HUDEP-2 (cell line): ENCODE data around the gene RYR1.
"Not testable (repeated sequence)": the region's sequence is repeated elsewhere in the genome, so short reads cannot be mapped to it uniquely, and the experiment has no call there.

Experiments
- DNase-seq, 76 experiments: peaks; one replicate each; lab custom pipeline; 2025; ENCODE audit not compliant: unreplicated experiment in 76 of 76; lab: John Stamatoyannopoulos, UW

The RYR1 gene

DNA sequence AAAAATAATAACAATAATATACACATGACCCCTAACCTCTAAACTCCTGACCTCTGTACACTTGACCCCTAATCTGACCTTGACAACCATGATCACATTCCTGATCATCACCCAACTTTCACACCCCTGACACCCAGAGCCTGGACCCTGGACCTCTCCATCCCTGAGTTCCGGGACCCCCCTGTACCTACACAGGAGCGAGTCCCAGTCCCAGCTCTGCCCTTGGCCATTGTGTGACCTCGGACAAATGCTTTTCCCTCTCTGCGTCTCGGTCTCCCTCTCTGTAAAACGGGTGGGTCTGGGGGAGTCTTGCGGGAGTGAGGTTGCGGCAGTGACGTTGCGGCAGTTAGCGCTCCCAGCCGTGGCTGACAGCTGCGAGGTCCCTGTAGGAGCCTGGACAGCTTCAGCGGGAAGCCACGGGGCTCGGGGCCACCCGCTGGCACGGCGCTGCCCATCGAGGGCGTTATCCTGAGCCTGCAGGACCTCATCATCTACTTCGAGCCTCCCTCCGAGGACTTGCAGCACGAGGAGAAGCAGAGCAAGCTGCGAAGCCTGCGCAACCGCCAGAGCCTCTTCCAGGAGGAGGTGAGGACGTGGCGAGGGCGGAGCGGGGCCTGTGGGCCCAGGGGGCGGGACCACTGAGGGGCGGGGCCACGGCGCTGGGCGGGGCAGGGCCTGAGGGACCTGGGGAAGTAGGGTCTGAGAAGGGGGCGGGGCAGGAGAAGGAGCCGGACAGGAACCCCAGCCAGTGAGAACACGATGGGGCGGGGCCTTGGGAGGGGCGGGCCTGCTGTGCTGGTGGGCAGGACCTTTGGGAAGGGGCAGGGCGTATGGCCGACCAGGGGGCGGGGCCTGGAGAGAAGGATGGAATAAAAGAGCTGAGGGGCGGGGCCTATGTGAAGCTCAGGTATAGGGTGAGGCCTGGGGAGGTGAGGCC, 19.2 kb downstream of the RYR1 start:
- peak in 40 of 76 experiments; percentile 5 to 63 (median 26) for DNase-seq

DNA sequence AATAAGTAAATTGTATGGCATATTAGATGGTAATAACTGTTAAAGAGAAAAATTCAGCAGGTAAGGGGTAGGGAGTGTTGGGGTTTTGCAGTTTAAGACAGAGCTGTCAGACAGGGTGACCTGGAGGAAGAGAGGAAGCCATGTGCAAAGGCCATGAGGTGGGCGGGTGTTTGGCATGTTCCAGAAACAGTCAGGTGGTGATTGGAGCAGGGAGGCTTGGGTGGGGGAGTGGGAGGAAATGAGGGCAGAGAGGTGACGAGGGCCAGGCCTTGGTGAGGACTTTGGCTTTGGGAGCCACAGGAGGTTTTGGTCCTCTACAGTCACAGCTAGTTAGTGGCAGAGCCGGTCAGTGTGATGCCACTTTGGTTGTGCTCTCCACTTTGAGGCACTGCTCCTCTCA, 20.1 kb downstream of the RYR1 start:
- DNase-seq = no peak

DNA sequence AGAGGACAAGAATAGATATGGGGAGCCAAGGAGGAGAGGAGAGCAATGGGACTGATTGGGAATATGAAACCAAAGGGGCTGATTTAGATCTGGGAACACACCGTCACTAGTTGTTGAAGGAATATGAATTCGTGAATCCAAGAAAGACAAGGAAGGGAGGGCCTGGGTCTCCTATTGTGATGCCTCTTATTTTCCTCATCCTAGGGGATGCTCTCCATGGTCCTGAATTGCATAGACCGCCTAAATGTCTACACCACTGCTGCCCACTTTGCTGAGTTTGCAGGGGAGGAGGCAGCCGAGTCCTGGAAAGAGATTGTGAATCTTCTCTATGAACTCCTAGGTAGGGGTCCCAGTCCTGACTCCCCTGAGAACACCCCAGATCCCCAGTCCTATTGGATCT, 21.5 kb downstream of the RYR1 start:
- DNase-seq = peak in 3 of 76 experiments; percentile 17 to 27 (median 26)

DNA sequence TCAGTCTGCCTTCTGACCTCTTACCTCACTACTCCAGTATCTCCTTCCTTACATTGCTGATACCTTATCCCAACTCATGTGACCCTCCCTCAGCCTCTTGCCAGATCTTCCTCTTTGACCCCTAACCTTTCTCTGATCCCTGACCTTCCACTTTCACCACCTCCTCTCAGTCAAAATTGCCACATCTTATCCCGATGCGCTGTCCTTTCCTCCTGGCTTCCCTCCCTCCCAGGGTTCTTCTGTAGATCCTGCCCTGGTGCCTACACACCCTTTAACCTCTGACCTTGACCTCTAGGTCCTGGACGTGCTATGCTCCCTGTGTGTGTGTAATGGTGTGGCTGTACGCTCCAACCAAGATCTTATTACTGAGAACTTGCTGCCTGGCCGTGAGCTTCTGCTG, 23.7 kb downstream of the RYR1 start:
- no peak for DNase-seq

DNA sequence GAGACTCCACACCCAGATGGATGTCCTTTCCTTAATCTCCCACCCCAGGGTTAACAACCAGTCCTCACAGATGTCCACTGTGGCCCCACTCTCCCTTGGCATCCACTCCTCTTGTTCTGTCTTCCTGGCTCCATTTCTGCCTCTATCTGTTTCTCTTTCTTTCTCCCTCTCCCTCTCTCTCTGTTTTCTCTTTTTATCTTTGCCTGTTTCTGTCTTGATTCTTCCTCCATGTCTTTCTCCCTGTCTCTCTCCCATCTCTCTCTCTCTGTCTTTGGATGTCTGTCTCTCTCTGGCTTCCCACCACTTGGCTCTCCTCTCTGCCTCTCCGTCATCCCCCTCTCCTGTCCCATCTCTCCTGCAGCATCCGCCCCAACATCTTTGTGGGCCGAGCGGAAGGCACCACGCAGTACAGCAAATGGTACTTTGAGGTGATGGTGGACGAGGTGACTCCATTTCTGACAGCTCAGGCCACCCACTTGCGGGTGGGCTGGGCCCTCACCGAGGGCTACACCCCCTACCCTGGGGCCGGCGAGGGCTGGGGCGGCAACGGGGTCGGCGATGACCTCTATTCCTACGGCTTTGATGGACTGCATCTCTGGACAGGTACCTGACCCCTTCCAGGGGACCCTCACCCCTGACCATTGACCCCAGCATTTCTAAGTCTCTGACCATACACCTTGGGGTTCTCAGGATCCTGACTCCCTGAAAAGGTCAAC, 24.4 kb downstream of the RYR1 start:
- DNase-seq = no peak

DNA sequence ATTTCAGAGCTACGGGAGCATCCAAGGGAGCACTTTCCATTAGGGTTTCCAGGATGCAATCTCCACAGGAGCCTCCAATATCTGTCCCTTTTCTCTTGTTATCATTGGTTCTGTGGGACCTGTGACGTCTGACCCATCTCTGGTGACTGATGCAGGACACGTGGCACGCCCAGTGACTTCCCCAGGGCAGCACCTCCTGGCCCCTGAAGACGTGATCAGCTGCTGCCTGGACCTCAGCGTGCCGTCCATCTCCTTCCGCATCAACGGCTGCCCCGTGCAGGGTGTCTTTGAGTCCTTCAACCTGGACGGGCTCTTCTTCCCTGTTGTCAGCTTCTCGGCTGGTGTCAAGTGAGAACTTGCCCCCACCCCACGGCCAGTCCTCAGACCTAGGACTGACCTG, 25.5 kb downstream of the RYR1 start:
- no peak for DNase-seq

DNA sequence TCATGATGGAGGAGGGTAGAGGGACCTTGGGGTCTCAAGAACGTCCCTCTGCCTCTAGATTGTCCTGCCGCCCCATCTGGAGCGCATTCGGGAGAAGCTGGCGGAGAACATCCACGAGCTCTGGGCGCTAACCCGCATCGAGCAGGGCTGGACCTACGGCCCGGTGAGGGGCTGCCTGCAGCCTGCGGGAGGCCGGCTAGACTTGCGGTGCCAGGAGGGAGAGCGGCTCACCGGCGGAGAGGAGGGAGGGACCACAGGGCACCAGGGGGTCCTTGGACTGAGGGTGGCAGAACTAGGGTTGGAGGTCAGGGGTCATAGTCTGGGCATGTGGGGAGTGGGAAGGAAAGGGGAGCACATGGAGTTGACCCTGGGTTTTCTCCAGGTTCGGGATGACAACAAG, 29.9 kb downstream of the RYR1 start:
- DNase-seq = no peak

DNA sequence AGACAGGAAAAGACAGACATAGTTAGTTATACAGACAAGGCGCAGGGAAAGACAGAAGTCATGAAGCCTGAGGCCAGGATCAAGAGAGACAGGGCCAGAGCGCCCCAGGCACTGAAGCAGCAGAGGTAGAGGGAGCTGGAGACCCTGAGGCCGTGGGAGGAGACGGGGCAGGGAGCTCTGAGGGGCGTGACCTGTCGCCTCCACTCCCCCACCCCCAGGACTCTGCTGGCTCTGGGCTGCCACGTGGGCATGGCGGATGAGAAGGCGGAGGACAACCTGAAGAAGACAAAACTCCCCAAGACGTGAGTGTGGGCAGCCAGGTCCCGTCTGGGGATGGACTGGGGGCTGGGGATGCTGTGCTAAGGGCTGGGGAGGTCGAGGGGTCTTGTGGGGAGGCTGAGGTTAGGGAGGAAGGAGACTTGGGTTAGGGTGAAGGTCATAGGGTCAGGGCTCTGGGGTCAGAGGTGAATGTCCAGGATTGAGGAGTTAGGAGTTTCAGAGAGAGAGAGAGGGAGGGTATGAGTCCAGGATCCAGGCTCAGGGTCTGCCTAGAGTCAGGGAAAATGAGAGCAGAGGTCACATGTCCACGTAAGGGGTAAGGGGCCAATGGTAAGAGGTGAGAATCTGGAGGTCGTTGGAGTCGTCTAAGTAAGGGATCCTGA, 31.1 kb downstream of the RYR1 start:
- DNase-seq = no peak

DNA sequence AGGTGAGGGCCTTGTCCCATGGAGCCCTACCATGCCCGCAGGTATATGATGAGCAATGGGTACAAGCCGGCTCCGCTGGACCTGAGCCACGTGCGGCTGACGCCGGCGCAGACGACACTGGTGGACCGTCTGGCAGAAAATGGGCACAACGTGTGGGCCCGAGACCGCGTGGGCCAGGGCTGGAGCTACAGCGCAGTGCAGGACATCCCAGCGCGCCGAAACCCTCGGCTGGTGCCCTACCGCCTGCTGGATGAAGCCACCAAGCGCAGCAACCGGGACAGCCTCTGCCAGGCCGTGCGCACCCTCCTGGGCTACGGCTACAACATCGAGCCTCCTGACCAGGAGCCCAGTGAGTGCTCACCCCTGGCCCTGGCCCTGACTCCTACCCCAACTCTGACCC, 32.6 kb downstream of the RYR1 start:
- no peak for DNase-seq

DNA sequence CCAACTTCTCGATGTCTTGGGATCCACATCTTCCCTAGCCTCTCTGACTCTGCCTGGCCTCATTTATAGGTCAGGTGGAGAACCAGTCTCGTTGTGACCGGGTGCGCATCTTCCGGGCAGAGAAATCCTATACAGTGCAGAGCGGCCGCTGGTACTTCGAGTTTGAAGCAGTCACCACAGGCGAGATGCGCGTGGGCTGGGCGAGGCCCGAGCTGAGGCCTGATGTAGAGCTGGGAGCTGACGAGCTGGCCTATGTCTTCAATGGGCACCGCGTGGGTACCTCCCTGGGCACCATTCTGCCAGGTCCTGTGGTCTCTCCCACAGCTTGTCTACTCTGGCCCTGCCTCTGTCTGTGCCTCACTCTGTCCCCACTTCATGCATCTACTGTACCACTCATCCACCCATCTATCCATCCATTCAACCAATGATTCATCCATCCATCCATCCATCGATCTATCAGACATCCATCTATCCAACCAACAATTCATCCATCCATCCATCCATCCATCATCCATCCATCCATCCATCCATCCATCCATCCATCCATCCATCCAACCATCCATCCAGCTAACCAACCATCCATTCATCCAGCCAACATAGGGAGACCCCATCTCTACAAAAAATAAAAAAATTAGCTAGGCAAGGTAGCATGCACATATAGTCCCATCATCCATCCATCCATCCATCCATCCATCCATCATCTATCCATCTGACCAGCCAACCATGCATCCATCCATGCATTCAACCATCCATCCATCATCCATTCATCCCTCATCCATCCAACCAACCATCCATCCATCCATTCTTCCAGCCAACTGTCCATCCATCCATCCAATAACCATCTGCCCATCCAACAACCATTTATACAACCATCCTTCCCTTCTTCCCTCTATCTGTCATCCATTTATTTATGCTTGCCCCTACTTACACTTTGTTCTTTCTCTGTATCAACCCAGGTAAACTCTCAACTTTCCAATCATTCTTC, 34.3 kb downstream of the RYR1 start:
- DNase-seq = no peak

DNA sequence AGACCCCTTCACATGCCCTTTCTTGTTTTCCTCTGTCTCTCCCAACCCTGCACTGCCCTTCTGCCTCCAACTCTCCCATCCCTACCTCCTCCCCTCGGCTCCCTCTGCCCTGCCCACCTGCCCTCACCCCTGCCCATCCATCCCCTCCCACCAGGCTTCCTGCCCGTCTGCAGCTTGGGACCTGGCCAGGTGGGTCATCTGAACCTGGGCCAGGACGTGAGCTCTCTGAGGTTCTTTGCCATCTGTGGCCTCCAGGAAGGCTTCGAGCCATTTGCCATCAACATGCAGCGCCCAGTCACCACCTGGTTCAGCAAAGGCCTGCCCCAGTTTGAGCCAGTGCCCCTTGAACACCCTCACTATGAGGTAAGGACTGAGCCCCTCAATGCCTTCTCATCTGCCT, 35.7 kb downstream of the RYR1 start:
- no peak for DNase-seq

DNA sequence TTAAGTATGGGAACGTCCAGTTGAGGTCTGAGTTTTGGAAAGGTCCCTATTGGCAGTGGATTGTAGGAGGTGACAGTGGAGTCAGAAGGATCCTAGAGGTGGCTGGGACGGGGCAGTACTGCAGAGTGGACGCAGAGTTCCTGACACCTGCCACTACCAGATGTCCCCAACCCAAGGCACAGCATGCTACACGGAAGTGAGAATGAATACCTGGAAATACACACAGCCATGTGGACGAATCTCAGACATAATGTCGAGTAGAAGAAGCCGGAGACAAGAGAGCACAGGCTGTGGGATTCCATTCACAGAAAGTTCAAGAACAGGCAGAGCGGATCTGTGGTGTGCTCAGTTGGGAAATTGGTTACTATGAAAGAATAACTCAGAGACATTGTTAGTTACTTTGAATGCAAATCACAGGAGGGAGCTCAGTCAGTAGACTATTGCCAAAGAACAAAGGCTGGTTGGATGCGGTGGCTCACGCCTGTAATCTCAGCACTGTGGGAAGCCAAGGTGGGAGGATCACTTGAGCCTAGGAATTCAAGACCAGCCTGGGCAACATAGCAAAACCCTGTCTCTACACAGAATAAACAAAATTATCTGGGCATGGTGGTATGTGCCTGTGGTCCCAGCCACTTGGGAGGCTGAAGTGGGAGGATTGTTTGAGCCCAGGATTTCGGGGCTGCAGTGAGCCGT, 37.4 kb downstream of the RYR1 start:
- no peak for DNase-seq

DNA sequence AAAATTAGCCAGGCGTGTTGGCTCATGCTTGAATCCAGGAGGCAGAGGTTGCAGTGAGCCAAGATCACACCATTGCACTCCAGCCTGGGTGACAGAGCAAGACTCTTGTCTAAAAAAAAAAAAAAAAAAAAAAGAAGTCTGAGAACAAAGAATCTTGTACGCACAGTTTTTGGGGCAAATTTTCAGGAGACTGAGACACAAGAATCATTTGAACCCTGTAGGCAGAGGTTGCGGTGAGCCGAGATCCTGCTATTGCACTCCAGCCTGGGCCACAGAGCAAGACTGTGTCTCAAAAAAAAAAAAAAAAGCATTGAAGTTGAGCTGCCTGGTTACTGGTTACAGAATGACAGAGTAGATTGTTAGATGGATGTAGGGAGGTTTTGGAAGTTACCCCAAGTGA, 39.2 kb downstream of the RYR1 start:
- not testable (repeated sequence) for DNase-seq

DNA sequence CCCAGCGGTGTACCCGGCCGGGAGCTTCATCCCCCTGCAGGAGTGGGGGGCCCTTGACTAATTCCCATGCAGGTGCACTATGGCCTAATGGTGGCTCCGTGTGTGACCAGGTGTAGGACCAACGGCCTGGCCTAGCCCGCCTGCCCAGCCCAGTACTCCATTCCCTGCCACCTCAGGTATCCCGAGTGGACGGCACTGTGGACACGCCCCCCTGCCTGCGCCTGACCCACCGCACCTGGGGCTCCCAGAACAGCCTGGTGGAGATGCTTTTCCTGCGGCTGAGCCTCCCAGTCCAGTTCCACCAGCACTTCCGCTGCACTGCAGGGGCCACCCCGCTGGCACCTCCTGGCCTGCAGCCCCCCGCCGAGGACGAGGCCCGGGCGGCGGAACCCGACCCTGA, 39.7 kb downstream of the RYR1 start:
- no peak for DNase-seq

DNA sequence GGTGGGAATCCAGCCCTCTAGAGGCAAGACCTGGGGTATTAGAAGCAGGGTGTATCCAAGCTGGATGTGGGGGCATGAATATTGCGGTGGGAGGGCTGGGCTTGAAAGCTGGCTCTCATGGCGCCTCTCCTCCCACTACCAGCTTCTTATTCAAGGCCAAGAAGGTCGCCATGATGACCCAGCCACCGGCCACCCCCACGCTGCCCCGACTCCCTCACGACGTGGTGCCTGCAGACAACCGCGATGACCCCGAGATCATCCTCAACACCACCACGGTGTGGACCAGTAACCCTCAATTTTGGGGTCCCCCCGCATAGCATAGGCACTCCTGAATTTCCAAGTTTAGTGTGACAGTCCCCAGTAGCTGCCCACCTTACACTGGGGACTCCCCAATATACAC, 41.7 kb downstream of the RYR1 start:
- DNase-seq = no peak

DNA sequence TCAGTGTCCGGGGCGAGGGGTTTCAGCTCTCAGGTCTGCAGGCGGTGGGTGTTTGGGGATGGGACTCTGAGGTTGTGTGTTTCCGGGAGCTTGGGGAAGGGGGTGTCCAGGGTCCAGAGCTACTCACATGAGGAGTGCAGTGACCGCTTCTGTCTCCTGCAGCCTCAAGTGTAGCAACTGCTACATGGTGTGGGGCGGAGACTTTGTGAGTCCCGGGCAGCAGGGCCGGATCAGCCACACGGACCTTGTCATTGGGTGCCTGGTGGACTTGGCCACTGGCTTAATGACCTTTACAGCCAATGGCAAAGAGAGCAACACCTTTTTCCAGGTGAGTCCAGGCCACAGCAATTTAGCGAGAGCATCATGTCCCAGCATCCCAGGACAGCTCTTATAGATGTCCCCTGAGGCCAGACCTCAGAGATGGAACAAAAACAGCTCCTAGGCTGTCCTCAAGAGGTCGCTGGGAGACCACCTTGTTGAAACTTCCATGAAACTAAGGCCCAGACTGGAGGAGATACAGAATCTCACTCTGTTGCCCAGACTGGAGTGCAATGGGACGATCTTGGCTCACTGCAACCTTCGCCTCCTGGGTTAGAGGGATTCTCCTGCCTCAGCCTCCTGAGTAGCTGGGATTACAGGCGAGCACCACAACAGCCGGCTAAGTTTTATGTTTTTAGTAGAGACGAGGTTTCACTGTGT, 44.9 kb downstream of the RYR1 start:
- DNase-seq = peak in 29 of 76 experiments; percentile 3 to 59 (median 20)

DNA sequence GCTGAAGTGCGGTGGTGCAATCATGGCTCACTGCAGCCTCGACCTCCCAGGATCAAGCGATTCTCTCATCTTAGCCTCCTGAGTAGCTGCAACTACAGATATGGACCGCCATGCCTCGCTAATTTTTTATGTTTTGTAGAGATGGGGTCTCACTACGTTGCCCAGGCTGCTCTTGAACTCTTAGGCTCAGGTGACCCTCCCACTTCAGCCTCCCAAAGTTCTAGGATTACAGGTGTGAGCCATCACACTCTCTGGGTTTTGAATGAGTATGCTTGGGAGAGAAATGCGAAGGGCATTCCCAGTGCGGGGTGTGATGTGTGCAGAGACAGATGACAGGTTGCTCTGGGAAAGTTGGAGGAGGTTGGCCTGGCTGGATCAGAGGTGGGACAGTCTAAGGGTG, 49.0 kb downstream of the RYR1 start:
- no peak for DNase-seq

DNA sequence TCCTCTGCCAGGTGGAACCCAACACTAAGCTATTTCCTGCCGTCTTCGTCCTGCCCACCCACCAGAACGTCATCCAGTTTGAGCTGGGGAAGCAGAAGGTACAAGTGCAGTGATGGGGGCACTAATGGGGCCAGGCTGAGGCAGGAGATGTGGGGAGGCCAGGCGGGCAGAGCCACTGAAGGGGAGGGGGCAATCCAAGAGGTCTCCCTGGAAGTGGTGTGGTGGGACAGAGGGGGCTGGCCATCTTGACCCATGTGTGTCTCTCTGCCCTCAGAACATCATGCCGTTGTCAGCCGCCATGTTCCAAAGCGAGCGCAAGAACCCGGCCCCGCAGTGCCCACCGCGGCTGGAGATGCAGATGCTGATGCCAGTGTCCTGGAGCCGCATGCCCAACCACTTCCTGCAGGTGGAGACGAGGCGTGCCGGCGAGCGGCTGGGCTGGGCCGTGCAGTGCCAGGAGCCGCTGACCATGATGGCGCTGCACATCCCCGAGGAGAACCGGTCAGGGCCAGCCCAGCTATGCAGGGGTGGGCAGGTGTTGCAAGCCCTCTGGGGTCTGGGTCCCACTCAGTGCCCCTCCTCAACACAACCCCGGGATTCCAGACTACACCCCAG, 49.6 kb downstream of the RYR1 start:
- no peak for DNase-seq

DNA sequence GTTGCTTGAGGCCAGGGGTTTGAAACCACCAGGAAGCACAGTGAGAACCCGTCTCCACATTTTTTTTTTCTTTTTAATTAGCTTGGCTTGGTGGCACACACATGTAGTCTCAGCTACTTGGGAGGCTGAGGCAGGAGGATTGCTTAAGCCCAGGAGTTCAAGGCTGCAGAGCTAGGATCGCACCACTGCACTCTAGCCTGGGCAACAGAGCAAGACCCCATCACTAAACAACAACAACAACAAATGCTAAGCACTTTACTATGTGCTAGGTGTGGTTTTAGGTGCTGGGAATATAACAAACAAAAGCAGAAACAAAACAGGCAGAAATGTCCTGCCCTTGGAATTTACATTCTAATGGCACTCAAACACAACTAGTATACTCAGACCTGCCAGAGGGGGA, 51.3 kb downstream of the RYR1 start:
- DNase-seq = no peak
